Kidney epithelial cell (primary cell): ENCODE data around the gene FBXO2. TPM values are rescaled to one million over a fixed set of nuclear protein-coding genes. Genes with fewer than 3 reads are reported as not detected.

Experiments
- DNase-seq: peaks from one replicate; pipeline ENCODE4 v3.0.0-alpha.2; 2010; ENCODE audit warnings: low read depth
- H3K27me3 ChIP-seq: 2 replicates; pipeline ENCODE4 v1.6.0; 2011; ENCODE audit warnings: low read length; ENCODE audit not compliant: control insufficient read depth, insufficient read depth
- H3K36me3 ChIP-seq: 2 replicates; pipeline ENCODE4 v1.5.1; 2011; ENCODE audit warnings: low read length; ENCODE audit not compliant: control insufficient read depth, insufficient read depth
- H3K4me3 ChIP-seq: 2 replicates; pipeline ENCODE4 v1.5.1; 2011; ENCODE audit warnings: low read depth, mild to moderate bottlenecking, control low read depth, low read length
- total RNA-seq: library from RNA; depleted of rRNA; stranded (reverse); fragments of >200 nt; gene quantifications from 2 replicates; pipeline ENCODE4 v1.2.3, GENCODE V29; 2015
- TF ChIP-seq, protein P1 (sequence below): IDR thresholded peaks from 2 replicates; pipeline ENCODE4 v1.5.1; 2011; ENCODE audit warnings: mild to moderate bottlenecking, moderate library complexity, low read length, control low read depth, inconsistent platforms; ENCODE audit not compliant: insufficient read depth, poor library complexity, severe bottlenecking

Gene FBXO2
- total RNA-seq, 1 donor from 2014 or later = 3.0 TPM

DNA sequence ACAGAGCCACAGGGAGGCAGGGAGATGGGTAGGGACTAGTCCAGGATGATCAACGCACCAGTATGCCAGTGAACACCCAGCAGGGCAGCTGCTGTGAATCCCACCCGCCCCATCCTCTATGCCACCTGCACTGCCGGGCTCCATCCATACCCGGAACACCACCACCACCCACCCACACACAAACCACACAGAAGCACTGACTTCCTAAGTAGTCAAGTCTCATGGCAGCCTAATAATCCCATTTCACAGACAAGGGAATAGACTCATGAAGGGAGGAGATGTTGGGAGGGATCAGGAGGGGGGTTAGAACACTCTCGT is 43.6 kb upstream of the FBXO2 start:
- no peaks in the 10 kb centered on the region for H3K36me3 ChIP-seq
- no peak for DNase-seq
- TF ChIP-seq, protein P1, sequence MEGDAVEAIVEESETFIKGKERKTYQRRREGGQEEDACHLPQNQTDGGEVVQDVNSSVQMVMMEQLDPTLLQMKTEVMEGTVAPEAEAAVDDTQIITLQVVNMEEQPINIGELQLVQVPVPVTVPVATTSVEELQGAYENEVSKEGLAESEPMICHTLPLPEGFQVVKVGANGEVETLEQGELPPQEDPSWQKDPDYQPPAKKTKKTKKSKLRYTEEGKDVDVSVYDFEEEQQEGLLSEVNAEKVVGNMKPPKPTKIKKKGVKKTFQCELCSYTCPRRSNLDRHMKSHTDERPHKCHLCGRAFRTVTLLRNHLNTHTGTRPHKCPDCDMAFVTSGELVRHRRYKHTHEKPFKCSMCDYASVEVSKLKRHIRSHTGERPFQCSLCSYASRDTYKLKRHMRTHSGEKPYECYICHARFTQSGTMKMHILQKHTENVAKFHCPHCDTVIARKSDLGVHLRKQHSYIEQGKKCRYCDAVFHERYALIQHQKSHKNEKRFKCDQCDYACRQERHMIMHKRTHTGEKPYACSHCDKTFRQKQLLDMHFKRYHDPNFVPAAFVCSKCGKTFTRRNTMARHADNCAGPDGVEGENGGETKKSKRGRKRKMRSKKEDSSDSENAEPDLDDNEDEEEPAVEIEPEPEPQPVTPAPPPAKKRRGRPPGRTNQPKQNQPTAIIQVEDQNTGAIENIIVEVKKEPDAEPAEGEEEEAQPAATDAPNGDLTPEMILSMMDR = no peak
- H3K4me3 ChIP-seq = no peak overlapping the region
- peaks cover 43% of the 10 kb centered on the region for H3K27me3 ChIP-seq

DNA sequence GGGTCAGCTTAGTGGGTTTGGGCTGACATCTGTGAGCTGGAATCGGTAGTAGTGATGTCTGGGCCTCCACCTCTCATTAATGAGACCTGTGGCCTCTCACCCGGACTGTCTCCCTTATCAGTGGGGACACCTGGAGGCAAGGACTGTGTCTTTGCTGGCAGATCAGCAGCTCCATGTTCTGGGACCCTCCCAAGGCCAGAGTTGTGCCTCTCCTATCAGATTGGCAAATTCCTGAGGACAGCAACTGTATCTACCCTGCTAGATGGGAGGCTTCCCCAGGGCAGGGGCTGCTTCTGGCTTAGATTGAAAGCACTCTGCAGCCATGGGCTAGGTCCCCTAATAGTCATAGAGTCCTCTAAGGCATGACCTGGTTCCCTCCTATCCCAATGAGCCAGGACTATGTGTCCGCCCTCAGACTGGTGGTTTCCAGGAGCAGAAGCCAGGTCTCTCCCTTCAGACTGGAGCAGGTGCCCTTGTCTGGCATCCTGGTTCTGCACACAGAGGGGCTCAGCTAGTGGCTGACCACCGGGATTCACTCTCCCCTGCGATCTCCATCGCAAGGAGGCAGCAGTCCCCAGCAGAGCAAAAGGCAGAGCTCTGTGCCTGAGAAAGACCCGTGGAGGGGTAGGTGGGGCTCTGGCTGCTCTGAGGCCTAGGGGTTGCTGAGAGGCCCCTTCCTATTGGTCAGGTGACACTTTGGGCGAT is 43.1 kb upstream of the FBXO2 start:
- Histone ChIP-seq H3K36me3 (no peaks in the 10 kb centered on the region), H3K4me3 (no peak overlapping the region), H3K27me3 (peaks cover 48% of the 10 kb centered on the region)
- TF ChIP-seq, protein P1 = no peak
- DNase-seq = no peak

DNA sequence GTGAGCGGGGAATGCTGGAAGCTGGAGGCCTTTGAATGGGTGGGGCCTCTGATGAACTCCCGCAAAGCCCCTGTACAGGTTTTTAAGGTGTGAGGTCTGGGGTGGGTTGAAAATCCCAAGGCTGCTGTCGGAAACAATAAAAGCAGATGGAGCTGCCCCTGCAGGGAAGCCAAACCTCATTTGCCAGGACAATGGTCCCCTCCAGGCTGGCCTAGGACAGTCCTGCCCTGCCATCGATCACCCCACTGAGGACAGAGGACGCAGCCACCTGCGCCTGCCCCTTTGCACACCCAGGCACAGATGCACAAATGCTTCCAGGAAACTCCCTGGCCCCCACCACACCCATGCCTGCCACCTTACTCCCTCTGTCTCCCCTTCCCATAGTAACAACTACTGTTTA is 41.6 kb upstream of the FBXO2 start:
- Histone ChIP-seq H3K36me3 (no peaks in the 10 kb centered on the region), H3K4me3 (no peak overlapping the region), H3K27me3 (peaks cover 47% of the 10 kb centered on the region)
- TF ChIP-seq, protein P1 = no peak
- DNase-seq = no peak

DNA sequence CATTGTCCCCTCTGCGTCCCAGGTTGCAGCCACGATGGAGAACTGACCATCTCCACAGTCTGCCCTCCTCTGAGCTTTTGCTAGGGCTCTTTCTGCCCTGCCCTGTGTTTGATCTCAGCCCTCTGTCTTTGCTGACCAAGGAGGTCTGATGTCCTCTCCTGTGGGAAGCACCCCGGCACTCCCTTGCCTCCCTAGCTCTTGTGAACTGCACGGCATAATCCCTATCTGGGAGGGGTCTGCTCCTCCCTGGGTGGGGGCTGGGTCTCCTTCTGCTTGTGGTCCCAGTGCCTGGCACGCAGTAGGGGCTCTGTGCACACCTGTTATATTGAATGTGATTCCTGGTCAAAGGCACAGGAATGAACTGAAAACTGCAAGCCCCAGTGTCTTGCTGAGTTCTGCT is 39.7 kb upstream of the FBXO2 start:
- peaks cover 54% of the 10 kb centered on the region for H3K27me3 ChIP-seq

DNA sequence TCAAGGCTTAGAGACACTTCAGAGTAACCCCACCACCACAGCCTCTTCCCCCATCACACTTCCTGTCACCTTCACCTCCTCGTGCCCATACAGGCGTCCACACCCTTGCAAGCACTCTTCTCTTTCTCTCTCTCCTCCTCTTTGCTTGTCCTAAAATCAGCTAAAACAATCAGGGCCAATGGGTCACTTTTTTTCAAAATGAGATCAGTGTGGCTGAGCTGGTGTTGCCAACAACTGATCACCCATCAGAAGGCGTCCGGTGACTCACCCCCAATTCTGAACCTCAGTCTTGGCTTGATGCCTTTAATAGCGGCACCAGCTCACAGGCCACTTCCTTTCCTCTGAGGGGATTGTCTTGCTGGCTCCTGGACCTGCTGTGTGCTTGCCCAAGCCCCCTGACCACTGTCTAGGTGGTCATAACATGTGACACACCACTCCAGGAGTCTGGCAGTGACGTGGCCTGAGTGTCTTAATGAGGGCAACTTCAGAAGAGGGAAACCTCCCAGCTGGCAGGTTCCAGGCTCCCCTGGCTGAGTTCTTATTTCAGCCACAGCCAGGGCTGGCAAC is 38.9 kb upstream of the FBXO2 start:
- Histone ChIP-seq H3K27me3 (peaks cover 56% of the 10 kb centered on the region), H3K36me3 (no peaks in the 10 kb centered on the region), H3K4me3 (no peak overlapping the region)
- DNase-seq = peak; percentile 61
- TF ChIP-seq, protein P1 = no peak

More for the DNA sequence above, 39.7 kb upstream of the FBXO2 start:
- Histone ChIP-seq H3K4me3 (no peak overlapping the region), H3K36me3 (no peaks in the 10 kb centered on the region)
- TF ChIP-seq, protein P1 = no peak
- no peak for DNase-seq
